Spleen (tissue), 7 donors: ENCODE data around the gene RAB33B.

Experiments used
- CTCF ChIP-seq, 11 experiments: fragments of 200-600 bp in 7 of 11; fragments of 450-650 bp in 4 of 11; sonication (generic) in 4 of 11; IDR thresholded peaks in 8 of 11; conservative IDR thresholded peaks in 3 of 11; 1 replicate in 7 of 11; 2 replicates in 4 of 11; pipeline versions ENCODE4 v1.4.0 to v1.8.0; 2016 to 2021; ENCODE audit warnings: antibody characterized with exemption in 11 of 11, inconsistent platforms in 4 of 11, mild to moderate bottlenecking in 1 of 11
- POLR2A ChIP-seq, 3 donors: fragments of 450-650 bp; IDR thresholded peaks; one replicate each; pipeline ENCODE4 v1.5.1; 2017; ENCODE audit warnings: antibody characterized with exemption in 3 of 3, mild to moderate bottlenecking in 1 of 3
- POLR2AphosphoS5 ChIP-seq, 3 donors: sonication (generic); formaldehyde crosslinking; IDR thresholded peaks; one replicate each; pipeline ENCODE4 v1.5.1; 2017; ENCODE audit warnings: antibody characterized with exemption in 3 of 3
- donor health status: DM: no; HTN: no; CAD: no; lungs with moderate emphysema.
- donor health status: DM: no; HTN: no; CAD: no.
- donor health status: DM: no; HTN: no; CAD: no.

GRCh38 chr4:139472852-139473251 is 18.9 kb downstream of the RAB33B start:
- TF ChIP-seq POLR2A (IDR thresholded peaks at IDR 0.05) = no peak
- no peak for TF ChIP-seq CTCF (IDR thresholded peaks at IDR 0.05 in 8 of 11, conservative IDR thresholded peaks at IDR 0.05 in 3 of 11)
- TF ChIP-seq POLR2AphosphoS5 (IDR thresholded peaks at IDR 0.05) = no peak
